ENCODE results near the gene VSTM2B. TPM values are rescaled to one million over a fixed set of nuclear protein-coding genes. Genes with fewer than 3 reads are reported as not detected.

The VSTM2B gene
- total and polyA plus RNA-seq, 11 donors: not detected

GRCh38 chr19:29609636-29610035 is 83.8 kb downstream of the VSTM2B start:
- intact Hi-C loops (cut with DNase I): loop anchor here (1.0 to 10.0 kb wide), 15 partner anchors 53 to 1735 kb away; partner anchors contain the start of genes C19orf12 (in 1 of the 10), CCNE1 (in 1 of the 10), PLEKHF1 (in 1 of the 10) and TSHZ3 (in 1 of the 10)
- H3K9me3 ChIP-seq: no peaks in the 10 kb centered on the region

GRCh38 chr19:29610213-29610573 is 84.4 kb downstream of the VSTM2B start:
- 83 to 87% (median 86%) methylated on average over 9 to 22 of the region's 22 CpGs for WGBS, 4 donors
- intact Hi-C loops (cut with DNase I): loop anchor here in 9 of 10 donors (1.0 to 10.0 kb wide), 10 partner anchors 52 to 265 kb away; partner anchors contain the start of gene C19orf12 (in 1 of the 9)
- DNase-seq (peak in 1 of 5 donors; percentile 33), ATAC-seq (no peak)
- Histone ChIP-seq H3K36me3 (peaks cover 0 to 68% (median 61%) of the 10 kb centered on the region in 9 donors), H3K4me1 (peaks cover 0 to 19% (median 12%) of the 10 kb centered on the region in 12 donors), H3K9me3 (no peaks in the 10 kb centered on the region), H3K27ac (no peak overlapping the region), H3K4me3 (no peak overlapping the region), H3K27me3 (no peaks in the 10 kb centered on the region)
- TF ChIP-seq, protein P1, sequence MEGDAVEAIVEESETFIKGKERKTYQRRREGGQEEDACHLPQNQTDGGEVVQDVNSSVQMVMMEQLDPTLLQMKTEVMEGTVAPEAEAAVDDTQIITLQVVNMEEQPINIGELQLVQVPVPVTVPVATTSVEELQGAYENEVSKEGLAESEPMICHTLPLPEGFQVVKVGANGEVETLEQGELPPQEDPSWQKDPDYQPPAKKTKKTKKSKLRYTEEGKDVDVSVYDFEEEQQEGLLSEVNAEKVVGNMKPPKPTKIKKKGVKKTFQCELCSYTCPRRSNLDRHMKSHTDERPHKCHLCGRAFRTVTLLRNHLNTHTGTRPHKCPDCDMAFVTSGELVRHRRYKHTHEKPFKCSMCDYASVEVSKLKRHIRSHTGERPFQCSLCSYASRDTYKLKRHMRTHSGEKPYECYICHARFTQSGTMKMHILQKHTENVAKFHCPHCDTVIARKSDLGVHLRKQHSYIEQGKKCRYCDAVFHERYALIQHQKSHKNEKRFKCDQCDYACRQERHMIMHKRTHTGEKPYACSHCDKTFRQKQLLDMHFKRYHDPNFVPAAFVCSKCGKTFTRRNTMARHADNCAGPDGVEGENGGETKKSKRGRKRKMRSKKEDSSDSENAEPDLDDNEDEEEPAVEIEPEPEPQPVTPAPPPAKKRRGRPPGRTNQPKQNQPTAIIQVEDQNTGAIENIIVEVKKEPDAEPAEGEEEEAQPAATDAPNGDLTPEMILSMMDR (IDR thresholded peaks at IDR 0.05): no peak
- TF ChIP-seq POLR2A (IDR thresholded peaks at IDR 0.05): no peak

More at GRCh38 chr19:29609636-29610035, 83.8 kb downstream of the VSTM2B start:
- WGBS, 4 donors: 92 to 97% (median 94%) methylated on average over 7 to 11 of the region's 11 CpGs
- Histone ChIP-seq H3K27me3 (no peaks in the 10 kb centered on the region), H3K4me3 (no peak overlapping the region), H3K4me1 (peaks cover 0 to 23% (median 15%) of the 10 kb centered on the region in 12 donors), H3K27ac (no peak overlapping the region), H3K36me3 (peaks cover 0 to 63% (median 56%) of the 10 kb centered on the region in 9 donors)
- DNase-seq (no peak), ATAC-seq (no peak)
- TF ChIP-seq POLR2A (IDR thresholded peaks at IDR 0.05): no peak
- TF ChIP-seq, protein P1 (IDR thresholded peaks at IDR 0.05): no peak

- peaks cover 0 to 15% (median 8%) of the 10 kb centered on the region in 12 donors for H3K4me1 ChIP-seq
- DNase-seq (peak; percentile 77 to 85 (median 80)), ATAC-seq (peak; percentile 65 to 84 (median 78))
- H3K27me3 ChIP-seq: no peaks in the 10 kb centered on the region
- WGBS, 4 donors: 42 to 47% (median 44%) methylated on average over 14 to 19 of the region's 19 CpGs
- TF ChIP-seq, protein P1 (IDR thresholded peaks at IDR 0.05): peak; percentile 79 to 91 (median 83)
- no peak for TF ChIP-seq POLR2A (IDR thresholded peaks at IDR 0.05)
- no peak overlapping the region for H3K4me3 ChIP-seq
- peaks cover 0 to 74% (median 67%) of the 10 kb centered on the region in 9 donors for H3K36me3 ChIP-seq
- no peak overlapping the region for H3K27ac ChIP-seq
- intact Hi-C loops (cut with DNase I): loop anchor here in 9 of 10 donors (1.0 to 10.0 kb wide), 10 partner anchors 52 to 264 kb away; partner anchors contain the start of gene C19orf12 (in 1 of the 9)
- no peaks in the 10 kb centered on the region for H3K9me3 ChIP-seq
Measured at GRCh38 chr19:29610574-29611271, 84.9 kb downstream of the VSTM2B start.

DNA sequence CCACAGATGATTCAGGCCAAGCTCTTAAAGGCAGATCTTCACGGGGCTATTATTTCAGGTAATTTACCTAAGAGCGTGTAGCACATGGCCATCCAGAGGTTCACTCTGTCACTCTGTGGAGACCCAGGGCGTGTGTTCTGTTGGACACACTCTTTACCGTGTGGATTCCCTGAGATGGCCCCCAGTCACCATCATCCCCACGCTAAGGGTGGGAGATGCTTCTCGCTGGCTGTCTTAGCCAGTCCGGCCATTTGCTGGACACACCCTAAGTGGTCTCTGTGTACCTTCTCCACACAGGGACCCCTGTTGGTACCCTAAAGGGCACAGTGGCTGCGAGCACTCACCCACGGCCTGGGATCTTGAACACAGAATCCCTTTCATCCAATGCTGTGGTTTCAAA is 86.3 kb downstream of the VSTM2B start:
- Histone ChIP-seq H3K9me3 (no peaks in the 10 kb centered on the region), H3K27me3 (no peaks in the 10 kb centered on the region), H3K36me3 (peaks cover 0 to 84% (median 75%) of the 10 kb centered on the region in 9 donors), H3K27ac (no peak overlapping the region), H3K4me1 (peaks cover 0 to 9% (median 2%) of the 10 kb centered on the region in 12 donors), H3K4me3 (no peak overlapping the region)
- ATAC-seq (no peak), DNase-seq (no peak)
- 93 to 96% (median 95%) methylated on average over 9 of the region's 9 CpGs for WGBS, 4 donors
- intact Hi-C loops (cut with DNase I): loop anchor here in 5 of 10 donors (5.0 to 10.0 kb wide), 5 partner anchors 50 to 263 kb away; partner anchors contain the start of gene C19orf12 (in 1 of the 5)
- TF ChIP-seq, protein P1 (IDR thresholded peaks at IDR 0.05): no peak
- TF ChIP-seq POLR2A (IDR thresholded peaks at IDR 0.05): no peak

Measured in heart left ventricle (tissue), 16 donors.